Measurements from ENCODE around the gene LRRC41.
"Not testable (repeated sequence)": the region's sequence is repeated elsewhere in the genome, so short reads cannot be mapped to it uniquely, and the experiment has no call there.

Gene LRRC41

DNA sequence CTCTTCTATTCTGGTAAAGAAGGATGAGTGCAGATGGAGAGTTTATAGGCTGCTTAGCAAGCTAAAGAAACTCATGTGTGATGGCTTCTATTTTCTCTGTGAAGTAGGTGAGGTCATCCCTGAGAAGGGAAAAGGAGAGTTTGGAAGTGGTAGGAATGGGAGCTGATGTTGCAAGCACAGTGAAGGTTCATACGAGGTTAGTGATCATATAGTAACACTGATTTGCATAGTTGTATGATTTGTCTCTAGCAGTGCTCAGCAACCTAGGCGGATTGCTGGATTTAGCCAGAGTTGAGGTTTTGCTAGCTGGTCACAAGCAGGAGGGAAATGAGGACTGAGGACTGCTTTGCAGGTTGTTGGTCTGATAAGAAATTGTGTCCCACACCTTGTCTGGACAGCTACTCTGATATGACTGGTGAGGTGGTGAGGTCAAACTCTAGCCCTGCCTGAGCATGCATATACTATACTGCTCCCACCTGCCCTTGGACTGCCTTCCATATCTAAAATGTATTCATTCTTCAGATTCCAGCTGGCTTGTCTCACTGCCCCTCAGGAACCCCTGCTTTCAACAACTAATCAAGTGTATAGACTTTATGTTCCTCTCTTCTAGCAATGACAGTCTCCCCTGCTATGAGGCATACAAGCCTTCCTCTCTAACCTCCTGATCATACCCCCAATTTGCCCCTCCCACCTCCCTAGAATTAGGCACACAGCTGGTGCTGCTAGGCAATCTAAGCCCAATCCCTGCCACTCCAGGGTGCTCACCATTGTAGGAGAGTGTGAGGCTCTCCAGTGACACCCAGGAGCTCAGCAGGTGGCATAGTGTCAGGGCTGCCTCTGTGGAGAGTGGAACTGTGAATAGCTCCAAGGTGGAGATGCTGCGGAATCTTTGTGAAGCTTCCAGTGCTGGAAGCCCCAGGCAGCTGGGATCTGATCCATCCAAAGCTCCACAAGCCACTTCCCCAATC lies 18.5 kb downstream of the LRRC41 start:
- no peak for DNase-seq (ENCODE audit: low read depth)

DNA sequence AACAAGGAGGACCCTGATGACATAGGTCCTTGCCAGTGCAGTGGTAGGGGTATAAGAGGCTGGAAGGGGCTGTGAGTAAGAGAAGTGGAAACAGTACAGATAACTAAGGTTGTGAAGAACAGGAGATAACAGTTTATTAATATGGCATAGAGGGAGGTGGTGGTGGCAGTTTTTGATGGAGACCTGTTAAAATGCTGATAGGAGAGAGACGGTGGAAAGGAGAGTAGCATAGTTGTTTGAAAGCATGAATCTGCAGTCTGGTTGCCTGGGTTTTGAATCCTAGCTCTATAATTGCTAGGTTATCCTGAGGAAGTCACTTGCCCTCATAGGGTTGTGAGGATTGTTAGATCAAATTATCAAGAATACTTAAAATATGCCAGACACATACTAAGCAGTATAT lies 19.4 kb downstream of the LRRC41 start:
- DNase-seq (ENCODE audit: low read depth), result no peak

DNA sequence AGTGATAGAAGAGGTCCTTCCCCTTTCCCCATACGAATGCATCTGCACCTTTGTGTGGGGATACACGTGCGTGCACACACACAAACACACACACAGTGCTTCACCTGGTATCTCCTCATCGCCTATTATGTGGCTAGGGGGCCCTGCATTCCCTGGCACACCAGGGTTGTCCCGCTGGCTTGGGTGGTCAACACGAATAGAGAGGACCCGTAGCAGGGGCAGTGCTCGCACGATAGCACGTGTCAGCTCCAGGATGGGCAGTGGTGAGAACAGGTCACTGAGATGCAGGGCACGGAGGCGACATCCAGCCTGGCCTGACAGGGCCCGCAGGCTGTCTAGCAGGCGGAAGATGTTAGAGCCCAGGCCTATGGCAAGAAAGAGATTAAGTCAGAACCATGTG lies 22.4 kb downstream of the LRRC41 start:
- no peak for DNase-seq (ENCODE audit: low read depth)

DNA sequence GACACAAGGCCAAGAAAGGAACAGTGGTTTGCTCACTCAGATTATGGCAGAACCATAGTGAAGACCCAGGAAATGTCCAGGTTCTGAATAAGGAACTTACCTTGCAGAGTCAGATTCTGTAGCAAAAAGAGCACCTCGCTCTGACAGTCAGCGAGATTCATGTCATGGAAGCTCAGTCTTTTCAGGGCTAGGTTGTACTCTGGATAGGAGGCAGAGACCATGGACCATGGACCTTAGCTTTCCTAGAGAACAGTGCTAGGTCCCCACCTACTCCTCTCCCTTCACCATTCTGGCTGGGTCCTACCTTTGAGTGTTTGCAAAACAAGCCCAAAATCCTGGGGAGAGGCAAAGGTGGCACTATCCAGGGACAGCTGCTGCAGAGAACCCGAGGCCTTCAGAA lies 23.3 kb downstream of the LRRC41 start:
- no peak for DNase-seq (ENCODE audit: low read depth)

DNA sequence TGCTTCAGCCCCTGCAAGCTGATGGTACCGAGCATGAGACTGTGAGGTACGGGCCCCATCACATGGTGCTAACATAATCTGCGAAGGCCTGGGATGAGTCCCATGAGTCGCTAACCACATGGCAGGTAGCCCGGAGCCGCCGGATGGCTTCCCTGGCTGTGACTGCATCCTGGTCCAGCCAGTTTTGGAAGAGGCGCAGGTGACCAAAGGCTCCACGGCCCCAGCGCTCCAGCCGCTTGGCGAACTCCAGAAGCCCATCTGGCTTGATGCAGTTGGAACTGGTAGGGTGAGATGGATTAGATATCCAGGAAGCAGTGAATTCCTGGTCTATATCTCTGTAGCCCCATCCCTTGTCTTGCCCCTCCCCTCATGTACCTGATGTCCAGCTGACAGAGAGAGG lies 24.6 kb downstream of the LRRC41 start:
- DNase-seq (ENCODE audit: low read depth), result no peak

DNA sequence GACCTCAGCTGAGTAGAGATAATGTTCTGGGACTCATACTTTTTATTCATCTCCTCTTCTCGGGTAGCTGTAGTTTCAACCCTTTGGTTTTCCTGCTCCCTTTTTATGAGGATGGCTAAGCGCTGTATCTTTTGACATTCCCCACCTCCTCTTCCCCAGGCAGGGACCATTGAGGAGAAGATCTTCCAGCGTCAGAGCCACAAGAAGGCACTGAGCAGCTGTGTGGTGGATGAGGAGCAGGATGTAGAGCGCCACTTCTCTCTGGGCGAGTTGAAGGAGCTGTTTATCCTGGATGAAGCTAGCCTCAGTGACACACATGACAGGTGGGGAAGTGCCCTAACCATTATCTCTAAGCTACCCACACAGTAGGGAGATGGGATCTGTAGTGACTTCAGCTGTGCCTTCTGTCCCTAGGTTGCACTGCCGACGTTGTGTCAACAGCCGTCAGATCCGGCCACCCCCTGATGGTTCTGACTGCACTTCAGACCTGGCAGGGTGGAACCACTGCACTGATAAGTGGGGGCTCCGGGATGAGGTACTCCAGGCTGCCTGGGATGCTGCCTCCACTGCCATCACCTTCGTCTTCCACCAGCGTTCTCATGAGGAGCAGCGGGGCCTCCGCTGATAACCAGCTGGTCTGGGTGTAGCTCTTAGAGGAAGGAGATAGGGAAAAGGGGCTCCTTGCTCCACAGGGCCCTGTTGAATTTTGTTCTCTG lies 25.6 kb downstream of the LRRC41 start:
- DNase-seq (ENCODE audit: low read depth), result no peak

DNA sequence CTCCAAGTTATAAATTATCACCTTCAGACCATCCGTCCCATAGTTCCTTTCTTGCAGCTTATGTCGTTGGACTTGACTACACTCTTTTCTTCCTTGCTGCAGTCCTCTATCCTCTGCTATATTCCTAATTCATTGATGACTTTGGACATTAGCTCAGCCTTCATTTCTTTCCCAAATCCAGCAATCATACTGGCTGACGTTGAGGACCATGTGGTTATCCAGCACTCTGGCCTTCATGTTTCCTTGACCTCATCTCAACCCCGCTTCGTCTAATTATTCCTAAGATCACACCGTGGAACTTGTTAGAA lies 28.4 kb downstream of the LRRC41 start:
- no peak for DNase-seq (ENCODE audit: low read depth)

DNA sequence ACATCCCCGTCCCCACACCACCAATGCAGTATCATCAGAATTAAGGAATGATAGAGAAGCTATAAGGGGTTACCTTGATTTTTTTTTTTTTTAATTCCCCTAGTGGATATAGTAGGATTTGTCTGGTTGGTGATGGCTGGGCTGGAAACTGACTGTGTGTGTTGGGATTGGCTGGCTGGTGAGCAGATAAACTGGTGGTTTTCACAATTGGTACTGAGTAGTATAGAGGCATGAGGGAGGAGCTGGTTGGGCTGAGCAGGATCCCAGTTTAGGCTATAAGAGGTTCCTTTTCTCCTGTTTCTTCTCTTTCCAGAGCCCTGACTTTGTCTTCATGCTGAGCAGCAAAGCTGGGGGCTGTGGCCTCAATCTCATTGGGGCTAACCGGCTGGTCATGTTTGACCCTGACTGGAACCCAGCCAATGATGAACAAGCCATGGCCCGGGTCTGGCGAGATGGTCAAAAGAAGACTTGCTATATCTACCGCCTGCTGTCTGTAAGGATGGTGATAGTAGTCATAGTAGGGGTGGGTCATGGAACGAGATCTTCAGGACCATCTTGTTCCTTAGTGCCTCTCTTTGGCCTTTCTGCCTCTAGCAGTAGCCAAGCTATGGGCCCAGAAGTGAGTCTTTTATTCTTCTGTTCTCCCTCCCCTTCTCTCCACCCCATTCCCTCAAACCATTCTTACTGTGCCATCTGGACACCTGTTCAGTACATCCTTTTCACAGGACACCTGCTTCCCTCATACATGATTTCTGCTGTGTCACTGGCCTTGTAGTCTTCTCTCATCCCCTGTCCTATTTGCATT lies 29.0 kb downstream of the LRRC41 start:
- no peak for DNase-seq (ENCODE audit: low read depth)

DNA sequence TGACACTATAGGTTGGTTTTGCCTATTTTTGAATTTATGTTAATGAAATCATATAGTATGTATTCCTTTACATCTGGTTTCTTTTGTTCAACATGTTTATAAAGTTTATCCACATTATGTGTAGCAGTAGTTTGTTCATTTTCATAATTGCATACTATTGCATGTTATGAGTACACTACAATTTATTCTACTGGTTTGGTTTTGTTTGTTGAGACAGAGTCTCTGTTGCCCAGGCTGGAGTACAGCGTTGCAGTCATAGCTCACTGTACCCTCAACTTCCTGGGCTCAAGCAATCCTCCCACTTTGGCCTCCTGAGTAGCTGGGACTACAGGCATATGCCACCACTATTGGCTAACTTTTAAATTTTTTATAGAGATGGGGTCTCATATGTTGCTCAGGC lies 34.8 kb downstream of the LRRC41 start:
- no peak for DNase-seq (ENCODE audit: low read depth)

DNA sequence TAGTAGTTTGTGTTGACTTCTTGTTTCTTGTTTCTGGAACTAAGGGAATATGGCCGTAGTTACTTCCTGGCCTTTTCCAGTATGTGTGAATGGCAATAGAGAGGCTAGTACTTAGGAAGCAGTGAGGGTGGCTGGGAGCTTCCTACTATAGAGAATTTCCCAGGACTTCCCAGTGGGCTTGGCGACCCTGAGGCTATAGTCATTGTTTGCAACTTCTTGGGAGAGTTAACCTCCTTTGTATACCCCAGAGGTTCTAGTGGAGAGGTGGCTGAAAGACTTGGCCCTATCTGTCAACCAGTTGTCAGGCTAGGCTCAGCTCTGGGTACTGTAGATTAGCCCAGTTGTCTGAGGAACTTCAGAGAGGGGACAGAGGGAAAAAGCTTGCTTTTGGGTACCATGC lies 40.3 kb downstream of the LRRC41 start:
- DNase-seq (ENCODE audit: low read depth), result no peak

DNA sequence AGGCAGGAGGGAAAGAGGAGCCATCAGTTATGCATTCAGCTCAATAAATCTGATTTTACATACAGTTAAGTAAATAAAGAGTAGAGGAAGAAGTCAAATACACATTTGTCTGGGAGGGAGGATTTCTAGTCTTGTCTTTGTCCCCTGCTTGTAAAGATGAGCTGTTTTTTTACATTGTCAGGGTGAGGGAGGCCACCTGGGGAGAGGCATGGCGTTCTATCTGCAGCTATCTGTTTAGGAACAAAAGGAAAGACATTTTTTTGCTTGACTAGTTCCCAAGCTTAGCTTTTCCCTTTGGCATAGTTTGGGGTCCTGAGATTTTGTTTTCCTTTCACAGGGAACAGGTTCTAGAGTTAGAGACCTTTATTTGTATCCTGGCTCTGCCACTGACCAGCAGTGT lies 40.9 kb downstream of the LRRC41 start:
- no peak for DNase-seq (ENCODE audit: low read depth)

DNA sequence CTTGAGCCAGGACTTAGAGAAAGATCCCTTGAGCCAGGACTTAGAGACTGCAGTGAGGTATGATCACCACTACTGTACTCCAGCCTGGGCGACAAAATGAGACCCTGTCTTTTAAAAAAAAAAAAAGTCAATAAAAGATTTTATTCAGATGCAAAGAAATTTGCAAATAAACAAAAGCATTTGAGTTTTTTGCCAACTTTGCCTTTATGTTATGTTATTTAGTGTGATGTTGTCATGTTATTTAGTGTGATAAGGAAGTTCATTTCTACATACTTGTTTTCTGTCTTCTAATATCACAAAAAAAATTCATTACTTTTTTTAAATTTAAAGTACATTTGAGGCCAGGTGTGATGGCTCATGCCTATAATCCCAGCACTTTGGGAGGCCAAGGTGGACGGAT lies 46.9 kb downstream of the LRRC41 start:
- no peak for DNase-seq (ENCODE audit: low read depth)

DNA sequence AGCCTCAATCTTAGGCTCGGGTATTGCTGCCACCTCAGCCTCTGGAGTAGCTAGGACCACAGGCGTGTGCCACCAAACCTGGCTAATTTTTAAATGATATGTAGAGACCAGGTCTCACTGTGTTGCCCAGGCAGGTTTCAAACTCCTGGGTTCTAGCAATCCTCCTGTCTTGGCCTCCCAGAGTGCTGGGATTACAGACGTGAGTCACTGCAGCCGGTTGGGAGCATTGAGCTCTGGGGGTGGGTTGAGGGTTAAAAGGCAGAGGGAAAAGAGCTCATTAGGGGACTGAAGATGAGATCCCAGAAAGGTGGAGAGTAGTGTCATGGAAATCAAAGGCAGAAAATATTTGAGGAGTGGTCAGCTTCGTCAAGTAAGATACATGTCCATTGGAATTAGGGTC lies 48.7 kb downstream of the LRRC41 start:
- DNase-seq (ENCODE audit: low read depth), result no peak

DNA sequence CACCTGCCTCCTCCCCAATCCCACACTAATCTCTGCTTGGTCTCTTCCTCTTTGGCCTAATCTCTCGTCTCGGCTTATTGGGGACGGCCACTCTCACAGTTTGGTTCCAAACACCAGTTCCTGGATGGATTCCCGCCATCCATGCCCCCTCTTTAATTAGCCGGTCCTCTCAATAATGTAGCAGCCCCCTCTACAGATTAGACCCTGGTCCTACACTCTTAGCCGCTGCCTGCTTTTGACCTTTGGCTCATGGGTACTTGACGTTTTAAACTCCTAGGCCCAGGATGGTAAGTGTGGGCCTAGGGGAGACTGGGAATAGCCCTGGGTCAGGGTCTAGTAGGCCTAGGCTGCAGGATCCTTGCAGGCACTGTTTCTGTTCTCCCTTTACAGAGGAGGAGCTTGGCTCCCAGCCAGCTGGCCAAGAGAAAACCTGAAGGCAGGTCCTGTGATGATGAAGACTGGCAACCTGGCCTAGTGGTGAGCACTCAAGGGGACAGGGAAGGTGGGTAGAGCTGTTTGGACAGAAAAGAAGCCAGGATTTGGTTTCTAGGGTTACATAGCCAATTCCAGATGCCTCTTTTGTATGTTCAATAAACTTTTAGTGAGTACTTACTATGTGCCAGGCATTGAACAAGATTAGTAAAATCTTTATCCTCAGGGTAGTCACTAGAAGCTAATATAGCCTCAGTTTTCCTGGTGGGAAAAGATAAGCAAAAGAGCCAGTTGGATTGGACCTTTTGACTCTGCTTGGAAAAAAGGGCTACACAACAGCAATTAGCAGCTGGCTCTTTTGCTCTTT lies 55.1 kb downstream of the LRRC41 start:
- no peak for DNase-seq (ENCODE audit: low read depth)

DNA sequence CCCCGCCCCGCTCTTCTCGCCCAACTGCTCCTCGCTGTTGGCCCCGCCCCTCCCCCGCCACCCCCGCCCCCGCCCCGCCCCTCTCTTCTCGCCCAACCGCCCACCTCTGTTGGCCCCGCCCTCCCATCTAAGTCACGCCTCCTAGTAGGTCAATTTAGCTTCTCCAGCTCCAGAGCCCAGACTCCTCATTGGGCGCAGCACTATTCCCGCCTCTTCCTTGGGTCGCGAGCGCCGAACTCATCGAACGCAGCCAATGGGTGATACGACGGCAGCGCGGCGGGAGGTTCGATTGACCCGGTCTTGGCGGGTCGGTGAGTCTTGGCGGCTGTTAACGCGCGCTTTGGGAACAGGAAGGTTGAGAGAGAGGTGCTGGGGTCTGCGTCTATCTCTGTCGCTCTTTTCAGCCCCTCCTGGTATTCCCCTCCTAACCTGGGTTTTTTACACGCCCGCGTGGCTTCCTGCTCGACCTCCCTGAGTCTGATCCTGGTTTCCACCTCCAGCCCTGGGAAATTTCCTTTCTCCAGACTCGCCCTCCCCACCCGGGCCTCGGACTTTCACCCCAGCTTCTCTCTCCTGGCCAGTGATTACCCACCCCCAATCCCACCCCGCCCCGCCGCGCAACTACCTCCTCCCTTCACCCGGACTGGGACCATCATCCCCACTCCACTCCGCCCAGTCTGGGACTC lies 55.8 kb downstream of the LRRC41 start, which contains the start of gene RAD54L:
Gene RAD54L, plus strand, starts transcription at position 328 of the 686 bp plus-strand sequence. CDS start 643 bp downstream, outside the sequence.
- peak; percentile 95 for DNase-seq (ENCODE audit: low read depth)

DNA sequence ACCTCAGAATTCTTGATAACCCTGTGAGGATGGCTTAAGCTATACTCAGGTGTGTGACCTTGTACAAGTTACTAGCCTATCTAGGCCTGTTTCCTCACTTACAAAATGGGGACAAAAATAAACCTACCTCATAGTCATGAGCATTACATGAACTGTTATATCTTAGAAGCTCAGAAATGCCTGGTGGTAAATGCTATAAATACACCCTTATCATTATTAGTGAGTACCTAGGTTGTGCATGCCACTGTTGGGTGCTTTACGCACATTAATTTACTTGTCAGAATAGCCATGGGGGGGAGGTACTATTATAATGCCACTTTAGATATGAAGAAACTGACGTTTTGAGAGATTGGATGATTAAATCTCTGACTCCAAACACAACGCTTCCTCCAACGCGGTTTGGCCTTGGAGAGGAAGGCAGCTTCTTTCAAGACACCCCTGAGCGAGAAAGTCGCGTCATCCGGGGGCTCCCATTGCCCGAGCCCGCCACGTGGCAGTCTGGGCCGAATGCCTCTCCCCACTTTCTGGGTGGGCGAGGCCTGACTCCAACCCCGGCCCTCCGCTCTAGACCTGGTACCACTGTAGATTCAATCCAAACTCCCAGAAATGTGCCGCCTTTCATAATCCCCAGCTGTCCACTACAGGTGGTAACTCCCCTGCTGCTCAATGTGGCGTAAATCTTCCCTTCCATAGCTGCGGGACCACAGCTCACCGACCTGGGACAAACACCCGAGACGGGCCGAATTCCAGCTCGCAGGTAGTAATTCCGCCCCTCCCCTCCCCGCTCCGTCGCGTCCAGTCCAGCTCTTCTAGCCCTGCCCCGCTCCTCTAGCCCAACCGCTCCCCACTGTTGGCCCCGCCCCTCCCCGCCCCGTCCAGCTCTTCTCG lies 56.6 kb downstream of the LRRC41 start:
- peak; percentile 48 for DNase-seq (ENCODE audit: low read depth)

DNA sequence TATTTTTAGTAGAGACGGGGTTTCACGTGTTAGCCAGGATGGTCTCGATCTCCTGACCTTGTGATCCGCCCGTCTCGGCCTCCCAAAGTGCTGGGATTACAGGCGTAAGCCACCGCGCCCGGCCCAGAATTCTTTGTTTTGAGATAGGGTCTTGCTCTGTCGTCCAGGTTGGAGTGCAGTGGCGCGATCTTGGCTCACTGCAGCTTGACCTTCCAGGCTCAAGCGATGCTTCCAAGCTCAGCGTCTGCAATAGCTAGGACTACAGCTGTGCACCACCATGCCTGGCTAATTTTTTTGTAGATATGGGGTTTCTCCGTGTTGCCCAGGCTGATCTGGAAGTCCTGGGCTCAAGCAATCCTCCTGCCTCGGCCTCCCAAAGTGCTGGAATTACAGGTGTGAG lies 57.3 kb downstream of the LRRC41 start:
- not testable (repeated sequence) for DNase-seq (ENCODE audit: low read depth)

DNA sequence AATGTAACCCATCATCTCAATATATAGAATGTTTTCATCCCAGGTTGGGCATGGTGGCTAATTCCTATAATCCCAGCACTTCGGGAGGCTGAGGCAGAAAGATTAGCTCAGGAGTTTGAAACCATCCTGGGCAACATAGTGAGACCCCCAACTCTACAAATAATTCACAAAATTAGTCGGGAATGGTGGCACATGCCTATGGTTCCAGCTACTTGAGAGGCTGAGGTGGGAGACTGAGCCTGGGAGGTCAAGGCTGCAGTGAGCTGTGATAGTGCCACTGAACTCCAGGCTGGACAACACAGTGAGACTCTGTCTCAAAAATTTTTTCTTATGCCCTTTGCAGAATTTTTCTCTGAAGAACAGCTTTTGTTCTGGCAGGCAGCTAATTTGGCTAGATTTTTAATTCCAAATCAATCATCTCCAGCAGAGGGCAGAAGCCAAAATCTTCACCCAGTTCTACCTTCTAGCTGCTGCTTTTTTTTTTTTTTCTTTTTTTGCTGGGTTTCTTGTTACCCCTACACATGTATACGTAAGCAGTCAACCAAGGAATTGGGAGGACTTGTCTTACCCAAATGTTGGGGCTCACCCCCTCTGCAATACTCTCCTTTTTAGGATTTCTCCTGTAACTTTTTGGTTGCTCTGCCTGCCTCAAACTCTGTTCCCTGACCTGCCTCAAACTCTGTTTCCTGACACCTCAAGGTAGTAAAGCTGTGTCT lies 58.6 kb downstream of the LRRC41 start:
- no peak for DNase-seq (ENCODE audit: low read depth)

DNA sequence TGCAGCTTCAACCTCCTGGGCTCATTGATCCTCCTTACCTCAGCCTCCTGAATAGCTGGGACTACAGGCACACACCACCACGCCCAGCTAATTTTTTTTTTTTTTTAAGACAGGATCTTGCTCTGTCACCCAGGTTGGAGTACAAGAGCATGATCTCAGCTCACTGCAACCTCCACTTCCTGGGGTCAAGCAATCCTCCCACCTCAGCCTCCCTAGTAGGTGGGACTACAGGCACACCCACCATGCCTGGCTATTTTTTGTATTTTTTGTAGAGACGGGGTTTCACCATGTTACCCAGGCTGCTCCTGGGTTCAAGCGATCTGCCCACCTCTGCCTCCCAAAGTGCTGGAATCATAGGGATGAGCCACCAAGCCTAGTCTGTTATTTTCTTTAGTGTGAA lies 59.6 kb downstream of the LRRC41 start:
- not testable (repeated sequence) for DNase-seq (ENCODE audit: low read depth)
